HG03565 (cell line): ENCODE results near the gene EEFSEC.

Source experiments
- ATAC-seq: cut with Tn5 transposase; IDR thresholded peaks from one replicate; pipeline ENCODE4 v1.9.1; 2021; ENCODE audit warnings: mild to moderate bottlenecking, moderate library complexity; ENCODE audit not compliant: unreplicated experiment

EEFSEC gene

DNA sequence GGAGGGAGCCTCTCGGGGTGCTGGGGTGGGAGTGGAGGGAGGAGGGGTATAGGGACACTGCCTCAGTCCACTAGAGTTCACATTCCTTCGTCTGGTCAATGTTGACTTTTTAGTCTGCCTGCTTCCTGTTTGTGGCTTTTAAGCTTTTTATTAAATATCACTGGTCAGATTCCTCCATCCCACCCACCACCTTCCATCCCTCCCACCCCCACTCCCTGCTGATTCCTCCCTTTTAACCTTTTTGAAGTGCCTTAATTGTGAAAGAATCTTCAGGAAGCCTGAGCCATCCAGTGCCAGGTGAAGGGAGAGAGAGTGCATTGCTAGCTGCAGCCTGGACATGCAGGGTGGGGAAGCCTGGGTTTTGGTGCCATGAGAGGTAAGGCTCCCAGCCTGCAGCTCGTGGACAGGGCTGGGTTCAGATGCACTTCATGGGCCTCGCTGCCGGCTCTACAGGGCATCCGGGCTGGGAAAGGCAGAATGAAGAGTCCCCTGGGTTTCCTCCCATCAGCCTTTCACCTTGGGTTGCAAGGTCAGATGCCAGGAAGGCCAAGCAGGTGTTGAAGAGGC lies 207.5 kb downstream of the EEFSEC start:
- ATAC-seq, result no peak

DNA sequence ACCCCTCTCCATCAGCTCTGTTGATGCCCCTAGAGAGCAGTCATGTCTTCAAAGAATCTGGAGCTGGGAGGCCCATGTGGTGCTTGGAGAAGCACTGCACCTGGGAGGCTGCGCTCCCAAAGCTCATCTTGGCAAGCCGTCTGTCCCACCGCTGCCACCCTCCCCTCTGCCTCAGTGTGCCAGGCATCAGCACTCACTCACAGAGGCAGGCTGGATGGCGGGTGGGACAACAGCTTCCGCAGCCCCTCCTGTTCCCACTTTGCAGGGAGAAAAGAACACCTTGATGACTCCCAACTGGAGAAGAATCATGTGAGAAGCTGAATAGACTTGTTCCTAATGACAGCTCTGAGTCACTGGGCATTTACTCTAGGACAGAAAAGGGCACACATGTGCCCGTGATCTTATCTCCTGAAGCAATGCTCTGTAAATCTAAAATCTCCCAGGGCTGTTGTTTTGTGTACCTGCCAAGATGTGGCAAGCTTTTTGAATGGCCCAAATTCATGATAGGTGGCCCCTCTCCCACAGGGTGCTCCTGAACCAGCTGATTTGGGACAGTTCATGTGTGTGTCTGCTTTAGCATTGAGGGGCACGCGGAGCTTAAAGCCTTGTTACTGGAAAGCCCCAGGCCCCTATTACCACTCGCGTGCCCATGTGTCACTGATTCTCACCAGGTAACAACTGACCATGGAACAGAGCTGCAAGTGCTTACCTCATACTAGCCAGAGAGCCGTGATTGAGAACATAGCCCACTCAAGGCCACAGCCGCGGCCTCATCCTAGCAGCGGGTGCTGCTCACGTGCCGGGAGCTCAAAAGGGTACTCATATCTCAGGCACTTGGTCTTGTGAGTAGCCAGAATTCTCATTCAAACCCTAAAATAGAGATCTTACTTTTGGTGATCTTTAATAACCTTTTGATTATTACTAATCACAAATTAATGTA lies 209.0 kb downstream of the EEFSEC start:
- no peak for ATAC-seq

DNA sequence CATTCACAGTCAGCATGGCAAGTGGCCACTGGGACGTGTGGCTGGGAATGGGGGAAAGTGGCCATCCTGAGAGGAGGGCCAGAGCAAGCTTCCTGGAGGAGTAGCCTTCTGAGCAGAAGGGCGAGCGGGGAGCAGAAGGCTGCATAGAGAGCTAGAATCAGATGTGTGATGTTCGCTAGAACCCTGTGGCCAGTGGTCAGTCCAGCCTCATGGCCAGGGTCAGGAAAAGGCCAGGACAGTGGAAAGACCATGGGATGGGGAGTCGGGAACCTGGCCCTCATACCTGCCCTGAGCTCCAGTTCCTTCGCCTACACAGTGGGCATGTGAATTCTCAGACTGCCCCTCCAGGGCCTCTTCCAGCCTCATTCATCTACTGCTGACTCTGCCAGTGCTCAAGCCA lies 211.0 kb downstream of the EEFSEC start:
- ATAC-seq, result no peak

DNA sequence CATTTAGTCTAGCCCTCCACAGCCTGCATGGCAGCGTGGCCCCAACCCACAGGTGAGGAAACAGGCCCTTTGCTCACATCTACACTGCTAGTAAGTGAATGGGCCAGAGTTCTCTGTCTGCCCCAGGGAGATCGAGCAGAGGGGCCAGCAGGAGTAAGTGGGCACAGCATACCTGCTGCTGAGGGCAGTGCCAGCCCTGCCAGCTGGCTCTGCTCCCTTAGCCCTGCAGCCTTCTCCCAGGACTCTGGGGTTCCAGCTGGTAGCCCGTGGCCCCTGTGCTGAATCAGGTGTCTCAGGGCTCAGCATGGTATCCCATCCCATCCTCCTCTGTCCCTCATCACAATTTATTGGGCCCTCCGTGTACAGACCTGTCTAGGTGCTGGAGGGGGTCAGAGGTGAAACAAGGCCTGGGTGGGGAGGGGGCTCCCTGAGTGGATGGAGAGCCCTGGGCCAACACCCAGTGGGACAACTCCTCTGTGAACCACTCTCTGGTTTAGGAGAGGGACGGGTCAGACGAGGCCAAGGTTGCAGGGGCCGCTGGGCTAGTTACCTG lies 211.6 kb downstream of the EEFSEC start:
- no peak for ATAC-seq

DNA sequence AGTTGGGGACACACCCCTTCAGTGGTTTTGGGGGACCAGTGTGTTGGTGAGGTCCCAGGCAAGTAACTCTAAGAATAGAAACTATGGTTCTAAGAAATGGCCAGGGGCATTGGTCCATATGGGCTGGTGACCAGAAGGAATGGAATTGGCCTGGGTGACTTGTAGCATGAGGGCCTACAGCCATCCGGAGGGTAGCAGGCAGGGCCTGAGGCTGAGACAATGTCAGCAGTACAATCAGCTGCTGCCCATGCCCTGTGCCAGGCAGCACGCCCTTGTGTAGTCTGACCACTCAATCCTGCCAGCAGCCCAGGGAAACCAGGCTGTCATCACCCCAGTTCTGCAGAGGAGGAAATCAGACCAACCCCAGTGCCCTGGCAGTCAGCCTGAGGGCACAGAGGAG lies 212.9 kb downstream of the EEFSEC start:
- ATAC-seq, result no peak

DNA sequence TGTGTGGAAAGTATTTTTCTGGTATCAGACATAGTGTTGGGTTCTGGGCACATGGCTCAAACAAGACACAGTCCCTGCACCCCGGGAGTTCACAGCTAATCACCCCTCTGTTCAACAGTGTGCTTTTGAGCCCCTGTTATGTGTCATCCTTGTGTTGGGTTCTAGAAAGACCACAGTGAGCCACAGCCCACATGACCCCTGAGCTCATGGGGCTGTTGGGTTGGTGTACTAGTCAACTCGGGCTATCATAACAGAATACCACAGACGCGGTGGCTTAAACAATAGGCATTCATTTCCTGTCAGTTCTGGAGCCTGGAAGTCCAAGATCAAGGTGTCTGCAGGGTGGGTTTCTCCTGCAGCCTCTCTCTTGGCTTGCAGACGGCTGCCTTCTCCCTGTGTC lies 213.4 kb downstream of the EEFSEC start:
- no peak for ATAC-seq

DNA sequence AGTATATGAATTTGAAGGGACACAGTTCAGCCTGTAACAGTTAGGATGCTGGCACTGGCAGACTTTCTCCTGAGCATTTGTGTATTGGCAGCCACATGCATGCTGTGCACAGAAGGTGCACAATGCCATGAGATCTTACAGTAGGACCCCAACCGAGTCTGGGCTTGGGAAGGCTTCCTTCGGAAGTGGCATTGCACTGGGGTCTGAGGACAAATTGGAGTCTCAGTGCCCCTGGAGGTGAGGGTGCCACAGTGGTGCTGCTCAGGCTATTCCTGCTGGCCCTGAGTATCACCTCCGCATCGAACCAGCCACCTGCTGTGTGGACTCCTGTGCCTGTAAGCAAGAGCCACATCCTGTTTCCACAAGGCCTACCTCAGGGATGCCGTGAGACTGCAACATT lies 213.9 kb downstream of the EEFSEC start:
- no peak for ATAC-seq

DNA sequence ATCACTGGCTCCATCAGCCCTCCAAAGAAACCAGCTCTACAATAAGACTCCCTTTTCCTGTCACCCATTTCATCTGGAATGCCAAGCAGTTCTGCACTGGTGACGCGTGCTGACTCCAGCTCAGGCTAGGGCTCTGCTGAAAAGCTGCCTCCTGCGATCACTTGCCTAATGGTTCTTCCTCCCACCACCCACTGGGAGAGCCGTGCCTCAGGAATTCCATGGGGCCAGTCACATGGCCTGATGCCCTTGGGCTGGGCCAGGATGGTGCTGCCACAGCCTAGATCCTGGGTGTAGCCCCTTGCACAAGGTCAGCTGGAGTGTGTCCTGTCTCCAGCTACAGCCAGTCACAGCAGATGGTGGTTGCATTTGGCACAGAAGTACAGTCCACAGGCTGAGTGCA lies 214.5 kb downstream of the EEFSEC start:
- ATAC-seq, result no peak

DNA sequence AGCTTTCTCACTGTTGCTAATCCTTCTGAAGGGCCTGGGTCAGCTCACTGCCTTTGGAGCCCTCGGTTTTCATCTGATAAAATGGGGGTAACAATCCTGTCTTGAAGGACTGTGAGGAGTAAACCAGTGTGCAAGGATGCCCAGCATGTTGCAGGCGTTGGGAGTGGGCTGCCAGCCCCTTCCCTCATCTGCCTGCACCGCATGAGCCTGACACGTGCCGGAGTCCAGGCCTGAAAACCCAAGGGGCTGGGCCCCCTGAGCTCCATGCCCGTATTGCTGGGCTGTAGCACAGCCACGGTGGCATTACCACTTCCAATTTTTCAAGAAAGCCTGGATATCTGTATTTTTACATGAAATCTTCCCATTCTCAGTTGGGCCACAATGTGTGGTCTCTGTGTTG lies 215.3 kb downstream of the EEFSEC start:
- ATAC-seq, result no peak

DNA sequence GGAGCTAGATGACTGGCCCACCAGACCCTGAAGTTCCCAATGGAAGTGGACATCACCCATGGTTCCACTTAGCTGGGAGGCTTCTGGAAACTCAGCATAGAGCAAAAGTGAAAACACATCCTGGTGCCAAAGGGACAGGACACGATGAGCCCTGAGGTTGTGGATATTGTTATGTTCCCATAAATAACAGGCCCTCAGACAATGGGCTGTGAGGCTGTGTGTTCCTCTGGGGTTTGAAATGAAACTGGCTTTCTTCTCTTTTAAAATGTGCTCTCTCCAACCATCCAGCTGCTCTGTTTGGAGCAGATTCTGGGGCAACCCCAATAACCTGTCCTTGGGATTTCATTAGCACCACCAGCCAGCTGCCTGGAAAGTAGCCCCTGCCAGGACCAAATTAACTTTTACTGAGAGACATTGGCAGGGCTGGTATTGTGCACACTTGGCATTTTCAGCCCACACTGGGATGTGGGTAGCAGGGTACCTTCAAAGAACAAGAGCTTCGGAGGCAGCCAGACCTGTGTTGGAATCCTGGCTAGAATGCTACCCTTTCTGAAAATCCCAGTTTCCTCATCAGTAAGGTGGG lies 215.9 kb downstream of the EEFSEC start:
- no peak for ATAC-seq

DNA sequence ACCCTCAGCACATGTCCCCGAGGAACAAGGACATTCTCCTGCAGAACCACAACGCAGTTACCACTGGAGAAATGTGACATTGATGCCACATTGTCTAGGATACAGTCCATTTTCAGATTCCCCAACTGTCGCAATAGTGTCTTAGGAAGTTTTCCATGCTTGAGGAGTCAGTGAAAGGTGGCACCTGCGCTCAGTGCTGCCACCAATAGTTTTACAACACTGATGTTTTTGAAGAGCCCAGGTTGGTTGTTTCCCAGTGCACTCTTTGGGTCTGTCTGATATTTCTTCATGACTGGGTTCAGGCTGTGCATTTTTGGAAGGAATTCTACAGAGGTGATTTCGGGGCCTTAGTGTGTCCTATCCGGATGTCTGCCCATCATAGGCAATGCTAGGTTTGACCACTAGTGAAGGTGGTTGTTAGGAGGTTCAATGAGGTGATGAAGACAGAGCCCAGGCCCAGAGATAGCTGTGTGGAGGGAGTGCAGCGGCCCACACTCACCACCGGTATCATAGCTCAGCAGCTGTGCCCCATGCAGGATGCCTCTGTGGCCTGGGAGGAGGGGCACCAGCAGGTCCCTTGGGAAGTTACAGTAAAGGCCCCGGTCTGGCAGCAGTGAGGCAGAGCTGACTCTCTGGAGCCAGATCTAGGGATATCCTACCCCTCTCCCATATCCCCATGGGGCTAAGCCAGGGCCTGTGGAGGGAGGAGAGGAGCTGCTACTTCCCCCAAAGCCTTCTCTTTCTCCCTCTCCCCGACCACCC lies 216.8 kb downstream of the EEFSEC start:
- ATAC-seq, result no peak

DNA sequence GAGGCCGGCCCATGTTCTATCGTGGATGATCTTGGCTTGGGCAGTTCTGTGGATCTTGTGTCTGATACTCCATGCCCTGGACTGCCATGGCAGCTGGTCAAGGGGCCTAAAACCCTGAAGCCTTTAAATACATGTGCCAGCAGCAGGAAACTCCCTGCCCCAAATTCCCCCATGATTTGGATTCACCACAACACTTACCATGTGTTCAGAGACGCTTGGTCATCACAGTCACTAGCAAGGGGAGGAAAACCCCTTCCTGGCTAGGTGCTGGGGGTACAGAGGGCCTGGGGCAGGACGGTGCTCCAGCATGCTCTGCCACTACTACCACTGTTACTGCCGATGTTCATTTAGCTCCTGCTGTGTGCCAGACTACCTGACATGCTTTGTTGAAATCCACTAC lies 219.0 kb downstream of the EEFSEC start:
- no peak for ATAC-seq

DNA sequence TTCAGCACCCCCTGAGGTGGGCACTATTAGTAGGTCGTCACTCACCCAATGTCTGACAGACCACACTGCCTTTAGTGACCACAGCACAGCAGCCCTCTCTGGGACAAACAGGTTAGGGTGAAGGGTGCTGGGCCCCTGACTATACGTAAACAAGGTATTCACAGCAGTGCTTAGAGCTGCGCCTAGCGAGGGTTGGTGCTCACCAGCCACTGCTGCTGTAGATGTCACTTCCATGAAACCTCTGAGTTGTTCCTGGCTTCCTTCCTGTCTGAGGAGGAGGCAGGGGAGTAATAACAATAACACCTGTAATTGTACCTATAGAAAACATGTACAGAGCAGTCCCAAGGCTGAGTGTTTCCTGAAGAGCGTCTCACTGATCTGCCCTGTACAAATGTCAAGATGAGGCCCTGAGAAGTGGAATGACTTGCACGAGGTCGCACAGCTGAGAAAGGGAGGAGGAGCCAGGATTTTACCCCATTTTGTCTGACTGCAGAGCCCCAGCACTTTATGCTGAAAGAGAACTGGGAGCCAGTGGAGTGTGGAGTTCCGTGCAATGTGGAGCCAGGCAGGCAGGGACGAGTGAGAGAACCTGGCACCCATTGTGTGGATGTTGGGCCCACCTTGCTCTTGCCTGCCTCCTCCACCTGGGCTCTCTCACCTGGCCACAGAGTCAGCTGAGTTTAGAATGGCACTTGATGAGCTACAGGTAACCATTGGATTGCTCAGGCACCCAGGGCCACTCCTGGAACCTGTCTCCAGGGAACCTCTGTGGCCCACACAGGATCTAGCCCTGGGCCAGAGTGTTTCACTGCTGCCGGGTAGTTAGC lies 219.6 kb downstream of the EEFSEC start:
- ATAC-seq, result no peak

DNA sequence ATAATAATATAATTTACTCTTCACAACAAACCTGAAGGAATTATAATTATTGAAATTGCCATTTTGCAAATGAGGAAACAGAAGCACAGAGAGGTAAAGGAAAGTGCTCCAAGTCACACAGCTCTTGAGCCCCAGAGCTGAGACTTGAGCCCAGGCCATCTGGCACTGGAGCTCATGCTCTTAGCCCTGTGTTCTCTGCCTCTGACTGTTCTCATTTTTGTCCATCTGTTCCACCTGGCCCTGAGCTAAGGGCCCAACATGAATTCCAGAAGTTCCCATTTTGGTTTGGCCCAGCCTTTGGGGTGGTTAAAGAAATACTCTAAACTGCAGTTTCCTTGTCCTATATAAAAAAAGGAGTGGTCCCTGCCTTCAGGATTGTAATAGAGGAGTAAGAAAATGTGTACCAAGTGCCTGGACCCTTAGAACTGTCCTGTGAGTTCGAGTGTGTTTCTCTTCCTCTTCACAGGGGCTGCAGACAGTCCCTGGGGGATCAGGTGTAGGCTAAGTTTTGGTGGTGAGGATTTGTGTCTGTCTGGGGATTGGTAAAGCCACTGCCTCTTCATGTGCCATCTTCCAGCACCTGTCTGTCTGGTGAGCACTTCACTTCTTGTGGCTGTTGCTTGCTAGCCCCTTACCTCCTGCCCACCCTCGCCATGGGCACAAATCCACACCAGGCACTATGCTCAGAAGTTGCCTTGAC lies 221.6 kb downstream of the EEFSEC start:
- no peak for ATAC-seq

DNA sequence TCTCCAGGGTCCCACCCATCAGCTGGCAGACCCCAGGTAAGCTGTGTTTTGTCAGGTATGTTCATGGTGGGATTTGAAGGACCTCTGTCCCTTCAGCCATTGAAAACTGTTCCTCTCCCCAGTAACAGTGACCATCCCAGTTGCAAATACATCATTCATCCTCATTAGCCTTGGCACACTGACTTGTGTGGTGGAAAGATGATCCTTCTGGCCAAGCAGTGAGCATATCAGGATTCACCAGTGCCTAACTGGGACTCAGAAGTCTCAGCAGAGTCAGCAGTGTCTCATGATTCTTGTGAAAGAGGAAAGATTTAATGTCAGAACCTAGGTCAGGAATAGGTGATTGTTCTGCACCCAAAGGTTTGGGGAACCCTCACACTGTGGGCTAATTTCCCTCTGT lies 223.2 kb downstream of the EEFSEC start:
- ATAC-seq, result no peak

DNA sequence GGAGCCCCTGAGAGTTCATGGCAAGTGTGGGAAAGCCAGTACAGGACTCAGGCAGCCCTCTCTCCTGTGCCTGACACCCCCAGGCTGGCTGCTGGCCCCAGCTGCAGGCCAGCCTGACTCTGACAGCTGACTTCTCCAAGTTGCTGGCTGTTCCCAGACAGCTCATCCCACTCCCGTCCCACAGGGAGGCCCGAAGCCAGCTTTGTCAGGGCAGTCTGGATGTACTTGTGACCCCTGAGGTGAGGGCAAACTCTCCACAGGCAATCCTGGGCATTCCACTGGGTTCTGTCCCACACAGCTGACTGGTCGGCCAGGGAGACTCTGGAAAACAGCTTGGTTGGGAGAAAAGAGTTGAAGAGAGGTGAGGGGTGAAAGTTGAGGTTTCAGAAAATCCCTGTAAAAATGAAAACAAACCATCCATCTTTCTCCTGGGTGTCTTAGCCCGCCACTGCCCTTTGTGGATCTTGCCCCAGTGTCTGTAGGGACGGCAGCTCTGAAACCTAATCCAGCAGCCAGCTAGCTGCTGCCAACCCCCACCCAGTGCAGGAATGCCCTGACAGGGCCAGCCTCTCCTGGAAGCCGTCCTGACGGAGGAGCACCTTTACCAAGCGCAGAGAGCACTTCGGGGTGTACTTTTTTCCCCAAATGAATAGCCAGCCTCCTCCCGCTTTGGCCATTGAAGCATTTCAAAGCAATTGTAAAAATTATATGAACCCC lies 225.5 kb downstream of the EEFSEC start:
- no peak for ATAC-seq

DNA sequence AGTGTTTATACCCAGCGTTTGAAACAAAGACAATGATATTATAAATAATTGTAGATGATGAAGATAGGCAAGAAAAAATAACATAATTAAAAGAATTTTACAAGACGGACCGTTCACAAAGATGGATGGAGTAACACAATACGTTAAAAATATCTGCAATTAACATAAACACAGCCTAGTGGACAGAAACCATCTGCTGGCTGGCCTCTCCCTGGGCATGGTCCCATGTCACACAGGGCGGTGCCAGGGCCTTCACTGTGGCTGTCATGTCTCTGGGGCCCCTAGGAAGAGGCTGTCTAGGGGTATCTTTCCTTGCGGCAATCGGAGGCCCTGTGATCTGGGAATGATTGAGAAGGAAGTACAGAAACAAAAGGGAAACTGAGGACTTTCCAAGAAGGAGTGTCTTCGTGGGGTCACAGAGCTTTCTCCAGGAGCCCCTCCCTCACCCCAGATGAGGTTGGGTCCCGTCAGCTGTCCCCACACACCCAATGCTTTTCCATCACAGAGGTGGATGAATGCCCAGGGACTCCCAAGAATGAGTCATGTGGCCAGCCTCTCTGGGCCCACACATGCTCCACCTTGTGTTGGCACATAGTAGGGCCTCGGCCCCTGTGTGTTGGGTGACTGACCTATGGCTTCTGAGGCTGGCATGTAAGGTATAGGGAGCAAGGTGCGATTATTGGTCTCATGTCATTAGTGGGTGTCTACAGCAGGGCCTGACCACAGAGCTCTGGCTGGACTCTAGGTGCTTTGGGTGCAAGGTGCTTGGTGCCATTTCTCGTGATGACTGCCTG lies 226.3 kb downstream of the EEFSEC start:
- ATAC-seq, result no peak

DNA sequence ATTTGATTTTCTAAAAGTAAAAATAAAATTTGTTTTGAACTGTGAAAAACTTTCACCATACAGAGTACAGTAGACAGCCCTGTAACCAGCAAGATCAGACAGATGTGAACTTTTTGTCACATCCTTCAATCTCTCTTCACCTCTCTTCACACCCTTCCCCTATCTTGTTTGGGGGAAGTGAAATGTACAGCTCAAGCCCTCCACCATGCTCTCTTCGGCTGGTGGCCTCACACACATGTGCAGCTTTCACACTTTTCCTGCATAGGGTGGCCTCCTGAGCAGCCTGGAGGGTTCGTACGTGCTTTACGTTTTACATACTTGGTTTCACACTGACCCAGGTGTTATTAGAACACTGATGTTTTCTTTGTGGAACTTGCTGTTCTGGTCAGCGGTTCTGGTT lies 227.0 kb downstream of the EEFSEC start:
- ATAC-seq, result no peak
